CD14-positive monocyte (primary cell): ENCODE results near the gene SELENOO. TPM values are rescaled to one million over a fixed set of nuclear protein-coding genes. Genes with fewer than 3 reads are reported as not detected.

Experiments
- DNase-seq, 3 donors: peaks; one replicate each; pipeline ENCODE4 v3.0.0-alpha.2; 2011 to 2022
- H2AFZ ChIP-seq: 2 replicates; pipeline ENCODE4 v1.6.0; 2012; ENCODE audit warnings: mild to moderate bottlenecking, low read depth, low read length, inconsistent platforms; ENCODE audit not compliant: insufficient read depth, poor library complexity, severe bottlenecking
- H3K27ac ChIP-seq, 2 donors: 1 replicate in 1 of 2; 2 replicates in 1 of 2; pipeline ENCODE4 v1.5.1; 2012 to 2013; ENCODE audit warnings: low read length in 2 of 2, control low read depth in 1 of 2, inconsistent platforms in 1 of 2, low read depth in 1 of 2, mild to moderate bottlenecking in 1 of 2
- H3K27me3 ChIP-seq, 2 donors: one replicate each; pipeline versions ENCODE4 v1.6.0 to v1.6.1; 2011 to 2013; ENCODE audit warnings: low read length in 2 of 2; ENCODE audit not compliant: control insufficient read depth in 2 of 2, insufficient read depth in 2 of 2
- H3K36me3 ChIP-seq, 2 donors: replicated peaks in 1 of 2; 1 replicate in 1 of 2; 2 replicates in 1 of 2; pipeline versions ENCODE4 v1.5.1 to v1.6.1; 2012 to 2013; ENCODE audit warnings: low read length in 2 of 2, control low read depth in 1 of 2, inconsistent platforms in 1 of 2, mild to moderate bottlenecking in 1 of 2; ENCODE audit not compliant: insufficient read depth in 2 of 2, control insufficient read depth in 1 of 2
- H3K4me1 ChIP-seq, 2 donors: 1 replicate in 1 of 2; 2 replicates in 1 of 2; pipeline versions ENCODE4 v1.5.1 to v1.6.1; 2012 to 2013; ENCODE audit warnings: low read length in 2 of 2, control low read depth in 1 of 2, inconsistent platforms in 1 of 2, mild to moderate bottlenecking in 1 of 2, moderate library complexity in 1 of 2; ENCODE audit not compliant: insufficient read depth in 2 of 2, control insufficient read depth in 1 of 2
- H3K4me2 ChIP-seq: replicated peaks from 2 replicates; pipeline ENCODE3; 2012; ENCODE audit warnings: low read length, moderate library complexity, mild to moderate bottlenecking; ENCODE audit not compliant: poor library complexity, severe bottlenecking; ENCODE audit errors: extremely low read depth
- H3K4me3 ChIP-seq, 3 experiments: fragments of 200-600 bp in 1 of 3; sonication (generic) in 1 of 3; replicated peaks in 1 of 3; 1 replicate in 2 of 3; 2 replicates in 1 of 3; pipeline ENCODE4 v1.5.1; 2011 to 2013; ENCODE audit warnings: low read length in 3 of 3, mild to moderate bottlenecking in 3 of 3, control low read depth in 2 of 3, low read depth in 2 of 3, inconsistent platforms in 1 of 3, moderate library complexity in 1 of 3
- H3K79me2 ChIP-seq: 2 replicates; pipeline ENCODE4 v1.6.0; 2012; ENCODE audit warnings: mild to moderate bottlenecking, control low read depth, inconsistent platforms, low read length, moderate library complexity; ENCODE audit not compliant: insufficient read depth
- H3K9ac ChIP-seq: 2 replicates; pipeline ENCODE4 v1.6.0; 2017; ENCODE audit warnings: low read length, mild to moderate bottlenecking; ENCODE audit not compliant: insufficient read depth, poor library complexity, severe bottlenecking
- H3K9me3 ChIP-seq, 2 donors: replicated peaks in 1 of 2; 1 replicate in 1 of 2; 2 replicates in 1 of 2; pipeline versions ENCODE4 v1.5.1 to v1.6.1; 2012 to 2013; ENCODE audit warnings: low read length in 2 of 2, control low read depth in 1 of 2; ENCODE audit not compliant: control insufficient read depth in 1 of 2, insufficient read depth in 1 of 2
- H4K20me1 ChIP-seq: 2 replicates; pipeline ENCODE4 v1.6.0; 2012; ENCODE audit warnings: mild to moderate bottlenecking, low read length, control low read depth, moderate library complexity; ENCODE audit not compliant: insufficient read depth
- H3K27ac Mint-ChIP-seq, 7 donors: one replicate each; pipeline ENCODE4 v1.8.0; 2020; ENCODE audit warnings: mild to moderate bottlenecking in 7 of 7, mixed read lengths in 7 of 7, moderate library complexity in 6 of 7, inconsistent platforms in 2 of 7
- H3K27me3 Mint-ChIP-seq, 3 donors: one replicate each; pipeline ENCODE4 v1.8.0; 2021 to 2022; ENCODE audit warnings: low read depth in 3 of 3, mild to moderate bottlenecking in 3 of 3, mixed read lengths in 3 of 3, moderate library complexity in 3 of 3, inconsistent platforms in 1 of 3
- H3K36me3 Mint-ChIP-seq, 2 donors: one replicate each; pipeline ENCODE4 v1.8.0; 2020; ENCODE audit warnings: mixed read lengths in 2 of 2, inconsistent platforms in 1 of 2, mild to moderate bottlenecking in 1 of 2
- H3K4me1 Mint-ChIP-seq: one replicate; pipeline ENCODE4 v1.8.0; 2020; ENCODE audit warnings: mild to moderate bottlenecking, mixed read lengths
- H3K4me3 Mint-ChIP-seq, 2 donors: one replicate each; pipeline ENCODE4 v1.8.0; 2020; ENCODE audit warnings: mild to moderate bottlenecking in 2 of 2, mixed read lengths in 2 of 2, moderate library complexity in 1 of 2
- H3K9me3 Mint-ChIP-seq, 7 donors: one replicate each; pipeline ENCODE4 v1.8.0; 2020 to 2022; ENCODE audit warnings: mixed read lengths in 7 of 7, mild to moderate bottlenecking in 6 of 7, moderate library complexity in 6 of 7, inconsistent platforms in 2 of 7
- WGBS: methylation state at CpG from one replicate; pipeline ENCODE4 v1.1.5; 2013; ENCODE audit warnings: missing lambda C conversion rate; ENCODE audit not compliant: insufficient coverage; 5-methylcytosine and 5-hydroxymethylcytosine counted together
- intact Hi-C, 2 donors: fragments of 100-400 bp; cut with micrococcal nuclease; formaldehyde crosslinking; loops; one replicate each; pipeline versions ENCODE4 v1.15.0 to v1.15.1; 2023
- polyA plus RNA-seq, 3 donors: library from polyadenylated mRNA; depleted of rRNA in 1 of 3; unstranded in 2 of 3; stranded (reverse) in 1 of 3; fragments of 300-500 nt in 2 of 3; fragments of >200 nt in 1 of 3; fragmentation: Illumina TruSeq in 2 of 3; gene quantifications; 1 replicate in 2 of 3; 2 replicates in 1 of 3; pipeline ENCODE4 v1.2.3, GENCODE V29; 2012 to 2021
- TF ChIP-seq, protein P1 (sequence below): fragments of 200-600 bp; IDR thresholded peaks from one replicate; pipeline ENCODE4 v1.8.0; 2022; ENCODE audit warnings: antibody characterized with exemption, mild to moderate bottlenecking

SELENOO gene
- polyA plus RNA-seq, 3 donors, result 2.7 to 76.9 (median 8.7) TPM

DNA sequence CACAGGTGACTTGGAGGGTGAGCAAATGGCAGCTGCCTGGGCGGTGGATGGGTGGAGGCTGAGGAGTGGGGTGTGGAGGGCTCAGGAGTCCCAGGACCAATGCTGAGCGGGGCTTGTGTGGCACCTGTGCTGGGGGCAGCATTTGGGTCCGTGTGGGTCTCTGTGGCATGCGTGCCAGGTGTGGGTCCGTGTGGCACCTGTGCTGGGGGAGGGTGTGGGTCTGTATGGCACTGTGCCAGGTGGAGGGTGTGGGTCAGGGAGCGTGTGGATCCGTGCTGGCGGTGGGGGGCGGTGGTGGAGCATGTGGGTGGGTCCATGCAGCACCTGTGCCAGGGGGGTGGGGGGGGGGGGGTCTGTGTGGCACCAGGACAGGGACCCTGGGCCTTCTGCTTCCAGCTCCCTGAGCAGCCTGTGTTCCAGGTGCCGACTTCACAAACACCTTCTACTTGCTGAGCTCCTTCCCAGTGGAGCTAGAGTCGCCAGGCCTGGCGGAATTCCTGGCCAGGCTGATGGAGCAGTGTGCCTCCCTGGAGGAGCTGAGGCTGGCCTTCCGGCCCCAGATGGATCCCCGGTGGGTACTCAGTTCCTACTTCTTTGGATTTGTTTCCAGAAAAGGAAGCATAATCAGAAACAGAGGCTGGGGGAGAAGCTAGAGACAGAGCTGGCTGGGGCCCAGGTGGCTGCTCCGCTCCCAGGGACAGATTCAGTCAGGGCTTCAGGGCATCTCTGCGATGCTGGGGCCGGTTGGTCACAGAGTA, 14.7 kb downstream of the SELENOO start:
- 95% methylated on average over 12 of the region's 17 CpGs for WGBS
- no peak overlapping the region for H3K27ac ChIP-seq
- H3K9ac ChIP-seq, result no peak overlapping the region
- H3K9me3 Mint-ChIP-seq, result no peaks in the 10 kb centered on the region
- H3K4me3 ChIP-seq, result no peak overlapping the region
- H3K4me3 Mint-ChIP-seq, result no peak overlapping the region
- no peak for DNase-seq
- no peak overlapping the region for H3K4me2 ChIP-seq
- intact Hi-C loops, result no loop called here
- TF ChIP-seq, protein P1, sequence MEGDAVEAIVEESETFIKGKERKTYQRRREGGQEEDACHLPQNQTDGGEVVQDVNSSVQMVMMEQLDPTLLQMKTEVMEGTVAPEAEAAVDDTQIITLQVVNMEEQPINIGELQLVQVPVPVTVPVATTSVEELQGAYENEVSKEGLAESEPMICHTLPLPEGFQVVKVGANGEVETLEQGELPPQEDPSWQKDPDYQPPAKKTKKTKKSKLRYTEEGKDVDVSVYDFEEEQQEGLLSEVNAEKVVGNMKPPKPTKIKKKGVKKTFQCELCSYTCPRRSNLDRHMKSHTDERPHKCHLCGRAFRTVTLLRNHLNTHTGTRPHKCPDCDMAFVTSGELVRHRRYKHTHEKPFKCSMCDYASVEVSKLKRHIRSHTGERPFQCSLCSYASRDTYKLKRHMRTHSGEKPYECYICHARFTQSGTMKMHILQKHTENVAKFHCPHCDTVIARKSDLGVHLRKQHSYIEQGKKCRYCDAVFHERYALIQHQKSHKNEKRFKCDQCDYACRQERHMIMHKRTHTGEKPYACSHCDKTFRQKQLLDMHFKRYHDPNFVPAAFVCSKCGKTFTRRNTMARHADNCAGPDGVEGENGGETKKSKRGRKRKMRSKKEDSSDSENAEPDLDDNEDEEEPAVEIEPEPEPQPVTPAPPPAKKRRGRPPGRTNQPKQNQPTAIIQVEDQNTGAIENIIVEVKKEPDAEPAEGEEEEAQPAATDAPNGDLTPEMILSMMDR, result no peak
- H3K27me3 ChIP-seq, result no peaks in the 10 kb centered on the region
- no peaks in the 10 kb centered on the region for H3K27me3 Mint-ChIP-seq
- no peaks in the 10 kb centered on the region for H3K9me3 ChIP-seq
- H3K36me3 ChIP-seq, result peaks cover 82 to 90% of the 10 kb centered on the region in 2 donors
- H2AFZ ChIP-seq, result no peak overlapping the region
- peaks cover 48% of the 10 kb centered on the region for H3K79me2 ChIP-seq
- H3K36me3 Mint-ChIP-seq, result peaks cover 69 to 92% of the 10 kb centered on the region in 2 donors
- peaks cover 0 to 9% of the 10 kb centered on the region in 2 donors for H3K4me1 ChIP-seq
- H3K27ac Mint-ChIP-seq, result peak overlapping the region in 2 of 7 donors; percentile 50 to 52
- H3K4me1 Mint-ChIP-seq, result peaks cover 6% of the 10 kb centered on the region
- peaks cover 100% of the 10 kb centered on the region for H4K20me1 ChIP-seq

DNA sequence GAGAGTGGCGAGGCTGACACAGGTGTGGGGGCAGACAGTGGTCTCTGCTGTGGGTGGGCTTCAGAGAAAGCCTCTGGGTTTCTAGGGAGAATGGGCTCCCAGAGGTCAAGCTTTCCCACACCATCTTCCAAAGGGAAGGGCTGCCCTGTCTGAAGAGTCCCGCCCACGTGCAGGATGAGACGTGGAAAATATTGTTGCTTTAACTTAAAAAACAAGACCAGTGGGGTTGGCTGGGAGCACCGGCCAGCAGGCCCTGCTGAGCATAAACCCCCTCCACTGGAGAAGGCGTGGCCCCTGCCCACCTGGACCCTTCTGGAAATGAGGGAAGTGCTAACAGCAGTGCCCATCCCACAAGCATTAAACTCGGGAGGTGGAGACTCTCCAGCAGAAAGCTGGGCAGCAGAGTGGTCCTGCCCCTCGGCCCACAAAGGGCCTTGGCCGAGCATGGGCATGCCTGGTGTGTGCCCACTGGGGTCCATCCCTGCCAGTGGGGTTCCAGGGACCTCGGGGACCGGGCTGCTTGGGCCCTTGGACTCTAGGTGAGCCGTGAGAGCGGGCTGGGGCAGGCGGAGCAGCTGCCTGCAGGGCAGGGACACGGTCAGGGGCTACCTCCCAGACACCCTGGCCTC, 15.4 kb downstream of the SELENOO start:
- Mint-ChIP-seq H3K4me1 (peaks cover 6% of the 10 kb centered on the region), H3K27me3 (no peaks in the 10 kb centered on the region), H3K4me3 (no peak overlapping the region), H3K36me3 (peaks cover 67 to 92% of the 10 kb centered on the region in 2 donors), H3K27ac (peak overlapping the region in 1 of 7 donors; percentile 50), H3K9me3 (no peaks in the 10 kb centered on the region)
- Histone ChIP-seq H3K9ac (no peak overlapping the region), H3K27me3 (no peaks in the 10 kb centered on the region), H3K79me2 (peaks cover 42% of the 10 kb centered on the region), H3K9me3 (no peaks in the 10 kb centered on the region), H3K4me2 (no peak overlapping the region), H3K4me1 (peaks cover 0 to 9% of the 10 kb centered on the region in 2 donors), H3K36me3 (peaks cover 82 to 90% of the 10 kb centered on the region in 2 donors), H2AFZ (no peak overlapping the region), H3K4me3 (no peak overlapping the region), H3K27ac (no peak overlapping the region), H4K20me1 (peaks cover 95% of the 10 kb centered on the region)
- WGBS, result 93% methylated on average over 11 of the region's 15 CpGs
- no peak for DNase-seq
- TF ChIP-seq, protein P1, result no peak
- intact Hi-C loops, result no loop called here
